HepG2 (cell line): ENCODE measurements around the gene MASP1. TPM values are rescaled to one million over a fixed set of nuclear protein-coding genes. Genes with fewer than 3 reads are reported as not detected.

Experiments
- ATAC-seq: fragments of 200-7000 bp; cut with Tn5 transposase; 3 replicates; pipeline ENCODE4 v1.9.1; 2020; ENCODE audit warnings: mild to moderate bottlenecking, moderate library complexity
- BruUV-seq: library from RNA; stranded (reverse); fragments of 400-500 nt; replicated peaks from 2 replicates; lab custom pipeline; 2021; lab: Mats Ljungman, UMichigan
- CTCF ChIA-PET: fragments of 300-600 bp; formaldehyde crosslinking; extraction: SDS; loops from one replicate; lab custom pipeline; 2021; ENCODE audit warnings: low total read pairs, inconsistent platforms, low intra/inter-chr PET ratio; lab: Yijun Ruan, JAX
- POLR2A ChIA-PET: fragments of 350-600 bp; sonication (Branson Sonifier 250); formaldehyde crosslinking; loops from one replicate; lab custom pipeline; 2020; ENCODE audit warnings: antibody characterized with exemption, inconsistent platforms; lab: Yijun Ruan, JAX
- DNase-seq: peaks from one replicate; pipeline ENCODE4 v3.0.0-alpha.2; 2015; ENCODE audit warnings: low spot score
- FAIRE-seq: peaks from 3 replicates; lab custom pipeline; 2011; peaks lifted over from hg19 to GRCh38; lab: Jason Lieb, UNC
- H2AFZ ChIP-seq: one replicate; pipeline ENCODE4 v1.6.1; 2011; ENCODE audit warnings: low read length, inconsistent platforms
- H3K27ac ChIP-seq: fragments of 300-600 bp; 3 replicates; pipeline ENCODE4 v1.8.0; 2011; ENCODE audit warnings: mixed run types, mild to moderate bottlenecking, mixed read lengths, low read length, inconsistent platforms; ENCODE audit not compliant: insufficient read depth; ENCODE audit errors: extremely low read length
- H3K27me3 ChIP-seq, 2 experiments: fragments of 200-600 bp in 1 of 2; 2 replicates in 1 of 2; 3 replicates in 1 of 2; pipeline versions ENCODE4 v1.6.0 to v1.8.0; 2011; ENCODE audit warnings: low read length in 2 of 2, mild to moderate bottlenecking in 2 of 2, moderate library complexity in 2 of 2, inconsistent platforms in 1 of 2; ENCODE audit not compliant: insufficient read depth in 2 of 2, control insufficient read depth in 1 of 2
- H3K36me3 ChIP-seq, 2 experiments: fragments of 200-600 bp in 1 of 2; replicated peaks in 1 of 2; 2 replicates in 1 of 2; 3 replicates in 1 of 2; pipeline versions ENCODE4 v1.5.1 to v1.8.0; 2011; ENCODE audit warnings: low read length in 2 of 2, inconsistent platforms in 1 of 2; ENCODE audit not compliant: insufficient read depth in 2 of 2, control insufficient read depth in 1 of 2
- H3K4me1 ChIP-seq: 2 replicates; pipeline ENCODE4 v1.5.1; 2012; ENCODE audit warnings: low read length, inconsistent platforms; ENCODE audit not compliant: insufficient read depth
- H3K4me2 ChIP-seq: 2 replicates; pipeline ENCODE4 v1.6.0; 2011; ENCODE audit warnings: low read depth, low read length, inconsistent platforms
- H3K4me3 ChIP-seq, 3 experiments: fragments of 200-600 bp in 1 of 3; sonication (generic), shearing (Covaris generic) in 1 of 3; replicated peaks in 1 of 3; 2 replicates each; pipeline ENCODE4 v1.5.1; 2011 to 2016; ENCODE audit warnings: low read length in 3 of 3, inconsistent platforms in 2 of 3, low read depth in 2 of 3, mild to moderate bottlenecking in 2 of 3, control low read depth in 1 of 3, mixed read lengths in 1 of 3; ENCODE audit not compliant: insufficient read depth in 1 of 3
- H3K79me2 ChIP-seq: one replicate; pipeline ENCODE4 v1.6.1; 2011; ENCODE audit warnings: low read length, inconsistent platforms; ENCODE audit not compliant: insufficient read depth
- H3K9ac ChIP-seq: 2 replicates; pipeline ENCODE4 v1.6.0; 2011; ENCODE audit warnings: mild to moderate bottlenecking, low read depth, low read length, inconsistent platforms; ENCODE audit not compliant: insufficient read depth
- H3K9me3 ChIP-seq: 2 replicates; pipeline ENCODE4 v1.5.1; 2012; ENCODE audit warnings: mild to moderate bottlenecking, low read length
- H4K20me1 ChIP-seq: 2 replicates; pipeline ENCODE4 v1.6.0; 2011; ENCODE audit warnings: inconsistent platforms, mild to moderate bottlenecking, low read length, moderate library complexity; ENCODE audit not compliant: insufficient read depth
- CEBPB ChIP-seq: IDR thresholded peaks from 2 replicates; pipeline ENCODE4 v1.6.1; 2011; ENCODE audit warnings: low read depth, low read length, improper control_type of control experiment, borderline replicate concordance
- CHCHD3 ChIP-seq: sonication (generic); formaldehyde crosslinking; IDR thresholded peaks from 2 replicates; pipeline ENCODE4 v1.8.0; 2022; ENCODE audit warnings: mild to moderate bottlenecking, missing genetic modification reagents, moderate library complexity
- KAT8 ChIP-seq: IDR thresholded peaks from 2 replicates; pipeline ENCODE4 v1.6.1; 2016; ENCODE audit warnings: missing genetic modification reagents, missing compliant biosample characterization
- KLF9 ChIP-seq: IDR thresholded peaks from 2 replicates; pipeline ENCODE4 v1.6.1; 2016; ENCODE audit warnings: low read depth
- MXI1 ChIP-seq: IDR thresholded peaks from 3 replicates; pipeline ENCODE4 v1.6.1; 2012; ENCODE audit warnings: low read depth, low read length, inconsistent platforms, borderline replicate concordance
- NFYC ChIP-seq: IDR thresholded peaks from 2 replicates; pipeline ENCODE4 v1.6.1; 2016; ENCODE audit warnings: missing genetic modification reagents, missing compliant biosample characterization
- NR2F6 ChIP-seq, 2 experiments: IDR thresholded peaks; 2 replicates each; pipeline ENCODE4 v1.6.1; 2016; ENCODE audit warnings: antibody characterized with exemption in 1 of 2, mild to moderate bottlenecking in 1 of 2
- SATB2 ChIP-seq: sonication (generic); formaldehyde crosslinking; IDR thresholded peaks from 2 replicates; pipeline ENCODE4 v1.5.0; 2020; ENCODE audit warnings: missing genetic modification reagents
- SMAD9 ChIP-seq: sonication (generic); formaldehyde crosslinking; IDR thresholded peaks from 2 replicates; pipeline ENCODE4 v1.5.1; 2020; ENCODE audit warnings: mild to moderate bottlenecking, missing genetic modification reagents
- SRSF9 ChIP-seq: fragments of 200-400 bp; formaldehyde crosslinking; IDR thresholded peaks from 2 replicates; pipeline ENCODE4 v1.6.1; 2018; ENCODE audit warnings: borderline replicate concordance, mild to moderate bottlenecking, low read depth, low read length; ENCODE audit not compliant: insufficient read depth, poor library complexity, severe bottlenecking
- ZEB1 ChIP-seq: IDR thresholded peaks from 2 replicates; pipeline ENCODE4 v1.6.1; 2012; ENCODE audit warnings: mild to moderate bottlenecking, low read depth, inconsistent platforms; ENCODE audit not compliant: insufficient replicate concordance
- ZMYM3 ChIP-seq: sonication (generic); formaldehyde crosslinking; IDR thresholded peaks from 2 replicates; pipeline ENCODE4 v1.5.1; 2020; ENCODE audit warnings: mild to moderate bottlenecking, missing genetic modification reagents
- ZNF17 ChIP-seq: sonication (generic); formaldehyde crosslinking; IDR thresholded peaks from 2 replicates; pipeline ENCODE4 v1.5.0; 2020; ENCODE audit warnings: mild to moderate bottlenecking, missing genetic modification reagents
- ZNF234 ChIP-seq: sonication (generic); formaldehyde crosslinking; conservative IDR thresholded peaks from 2 replicates; pipeline ENCODE4 v1.5.1; 2020; ENCODE audit warnings: mild to moderate bottlenecking, missing genetic modification reagents
- ZNF260 ChIP-seq: sonication (generic); formaldehyde crosslinking; IDR thresholded peaks from 2 replicates; pipeline ENCODE4 v1.4.0; 2020; ENCODE audit warnings: missing genetic modification reagents, low read depth, mild to moderate bottlenecking, borderline replicate concordance
- ZNF329 ChIP-seq: sonication (generic); formaldehyde crosslinking; IDR thresholded peaks from 2 replicates; pipeline ENCODE4 v1.9.0; 2021; ENCODE audit warnings: low read depth, mild to moderate bottlenecking, missing genetic modification reagents
- ZNF547 ChIP-seq: sonication (generic); formaldehyde crosslinking; IDR thresholded peaks from 2 replicates; pipeline ENCODE4 v1.5.1; 2020; ENCODE audit warnings: mild to moderate bottlenecking, missing genetic modification reagents
- ZNF550 ChIP-seq: sonication (generic); formaldehyde crosslinking; IDR thresholded peaks from 2 replicates; pipeline ENCODE4 v1.4.0; 2020; ENCODE audit warnings: mild to moderate bottlenecking, missing genetic modification reagents, borderline replicate concordance
- ZNF598 ChIP-seq: sonication (generic); formaldehyde crosslinking; IDR thresholded peaks from 2 replicates; pipeline ENCODE4 v1.5.1; 2020; ENCODE audit warnings: mild to moderate bottlenecking, missing genetic modification reagents, borderline replicate concordance
- ZNF615 ChIP-seq: sonication (generic); formaldehyde crosslinking; IDR thresholded peaks from 2 replicates; pipeline ENCODE4 v1.5.0; 2020; ENCODE audit warnings: mild to moderate bottlenecking, missing genetic modification reagents, borderline replicate concordance
- ZNF790 ChIP-seq: sonication (generic); formaldehyde crosslinking; IDR thresholded peaks from 2 replicates; pipeline ENCODE4 v1.8.0; 2022; ENCODE audit warnings: missing genetic modification reagents, mild to moderate bottlenecking, borderline replicate concordance
- WGBS: methylation state at CpG from one replicate; pipeline ENCODE4 v1.1.6; 2017; ENCODE audit warnings: low lambda C conversion rate; 5-methylcytosine and 5-hydroxymethylcytosine counted together
- in situ Hi-C: cut with HindIII; loops from 2 replicates; pipeline ENCODE4 v1.10.0; 2017; ENCODE audit warnings: low pct_unique_long_range_greater_than_20kb; ENCODE audit not compliant: extremely low pct_ligation_motif_present
- intact Hi-C: fragments of 100-400 bp; cut with micrococcal nuclease; formaldehyde crosslinking; loops from one replicate; pipeline ENCODE4 v1.10.0; 2022; ENCODE audit not compliant: unreplicated experiment
- polyA plus RNA-seq, 8 experiments: library from polyadenylated mRNA; depleted of rRNA in 3 of 8; stranded (reverse) in 7 of 8; unstranded in 1 of 8; fragments of >200 nt; fragmentation: Illumina TruSeq in 4 of 8; extraction: Trizol in 4 of 8; gene quantifications; 2 replicates each; pipeline versions ENCODE4 v1.2.1 to v1.2.3, GENCODE V29; 2011 to 2016; ENCODE audit warnings: low read depth in 4 of 8, missing spikeins in 1 of 8, mixed read lengths in 1 of 8; ENCODE audit not compliant: insufficient read depth in 1 of 8
- total RNA-seq, 5 experiments: library from RNA; depleted of rRNA; stranded (reverse); fragments of >200 nt; fragmentation: Illumina TruSeq; extraction: Trizol; gene quantifications; 2 replicates each; pipeline ENCODE4 v1.2.3, GENCODE V29; 2016; ENCODE audit warnings: low read depth in 1 of 5
- TF ChIP-seq, protein P1 (sequence below): IDR thresholded peaks from 2 replicates; pipeline ENCODE4 v1.6.1; 2012; ENCODE audit warnings: inconsistent platforms
- TF ChIP-seq, protein P2 (sequence below): sonication (generic); formaldehyde crosslinking; IDR thresholded peaks from 2 replicates; pipeline ENCODE4 v1.8.1; 2023; ENCODE audit warnings: mild to moderate bottlenecking, missing genetic modification reagents, borderline replicate concordance

MASP1 gene
- total and polyA plus RNA-seq, 2 of the 13 experiments (the other 11 are each of a cell fraction or from before 2014, with no cell fraction given), result 10.8 to 56.0 TPM

DNA sequence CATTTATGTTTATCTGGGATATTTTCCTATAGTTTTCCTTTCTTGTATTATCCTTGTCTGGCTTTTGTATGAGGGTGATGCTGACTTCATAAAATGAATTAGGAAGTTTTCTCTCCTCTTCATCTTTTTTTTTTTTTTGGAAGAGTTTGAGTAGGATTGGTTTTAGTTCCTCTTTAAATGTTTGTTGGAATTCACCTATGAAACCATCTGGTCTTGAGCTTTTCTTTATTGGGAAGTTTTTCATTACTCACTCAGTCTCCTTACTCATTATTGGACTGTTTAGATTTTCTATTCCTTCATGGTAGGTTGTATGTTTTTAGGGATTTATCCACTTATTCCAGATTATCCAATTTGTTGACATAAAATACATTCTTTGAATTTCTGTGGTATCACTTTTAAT is 18.7 kb upstream of the MASP1 start:
- Histone ChIP-seq H3K79me2 (no peaks in the 10 kb centered on the region), H3K27me3 (no peaks in the 10 kb centered on the region), H3K9ac (no peak overlapping the region), H2AFZ (no peak overlapping the region), H3K27ac (no peak overlapping the region), H3K4me1 (no peaks in the 10 kb centered on the region), H3K9me3 (no peaks in the 10 kb centered on the region), H3K4me2 (no peak overlapping the region), H4K20me1 (no peaks in the 10 kb centered on the region), H3K4me3 (no peak overlapping the region), H3K36me3 (no peaks in the 10 kb centered on the region)
- ATAC-seq (no peak), FAIRE-seq (no peak), DNase-seq (no peak)
- TF ChIP-seq SMAD9 (CRISPR knock-in tag), result no peak
- TF ChIP-seq MXI1, result no peak
- TF ChIP-seq CHCHD3 (CRISPR knock-in tag), result no peak
- no peak for TF ChIP-seq ZNF615
- TF ChIP-seq ZNF550 (CRISPR knock-in tag), result no peak
- no peak for TF ChIP-seq SRSF9
- ChIA-PET POLR2A (no interaction called here), CTCF (no interaction called here)
- intact Hi-C loops (no loop called here), in situ Hi-C loops (loop anchor here (10.0 kb wide), 1 partner anchor 405 kb away; no protein-coding TSS in a partner anchor)
- no TSS peak for BruUV-seq

DNA sequence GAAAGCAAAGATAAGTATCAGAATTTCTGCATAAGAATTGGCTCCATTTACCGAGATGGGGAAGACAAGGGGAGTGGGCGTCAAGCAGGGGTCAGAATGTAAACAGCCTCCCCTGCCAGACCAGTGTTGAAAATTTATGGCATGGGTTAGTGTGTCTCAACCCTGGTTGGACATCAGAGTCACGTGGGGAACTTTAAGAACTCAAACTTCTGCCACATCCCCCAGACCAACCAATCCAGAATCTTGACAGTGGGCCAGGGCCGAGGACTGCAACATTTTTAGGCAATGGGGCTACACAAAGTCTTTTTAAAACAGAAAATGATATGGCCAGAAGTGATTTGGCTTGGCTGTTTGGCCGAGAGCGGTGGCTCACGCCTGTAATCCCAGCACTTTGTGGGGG is 14.3 kb upstream of the MASP1 start:
- ChIA-PET CTCF (no interaction called here), POLR2A (no interaction called here)
- no peak for ATAC-seq
- Histone ChIP-seq H3K36me3 (no peaks in the 10 kb centered on the region), H3K27me3 (no peaks in the 10 kb centered on the region), H3K9me3 (no peaks in the 10 kb centered on the region), H3K27ac (no peak overlapping the region), H4K20me1 (no peaks in the 10 kb centered on the region), H3K4me2 (no peak overlapping the region), H3K79me2 (no peaks in the 10 kb centered on the region), H2AFZ (no peak overlapping the region), H3K9ac (no peak overlapping the region), H3K4me1 (no peaks in the 10 kb centered on the region), H3K4me3 (no peak overlapping the region)
- intact Hi-C loops, result no loop called here
- no peak for TF ChIP-seq KAT8 (CRISPR knock-in tag)
- no peak for TF ChIP-seq ZNF598 (CRISPR knock-in tag)
- no peak for TF ChIP-seq ZNF547 (CRISPR knock-in tag)
- TF ChIP-seq ZNF329, result no peak
- TF ChIP-seq, protein P1, sequence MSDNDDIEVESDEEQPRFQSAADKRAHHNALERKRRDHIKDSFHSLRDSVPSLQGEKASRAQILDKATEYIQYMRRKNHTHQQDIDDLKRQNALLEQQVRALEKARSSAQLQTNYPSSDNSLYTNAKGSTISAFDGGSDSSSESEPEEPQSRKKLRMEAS, result no peak
- no peak for TF ChIP-seq ZNF234 (CRISPR knock-in tag)
- TF ChIP-seq ZNF790 (CRISPR knock-in tag), result no peak
- TF ChIP-seq CEBPB, result no peak
- TF ChIP-seq SATB2, result no peak
- no peak for TF ChIP-seq ZNF17 (CRISPR knock-in tag)
- no peak for TF ChIP-seq NFYC
- TF ChIP-seq ZMYM3, result no peak
- no peak for TF ChIP-seq ZEB1
- TF ChIP-seq NR2F6 (IDR thresholded peaks at IDR 0.05), result no peak
- no peak for TF ChIP-seq NR2F6 (CRISPR knock-in tag; IDR thresholded peaks at IDR 0.05)
- TF ChIP-seq KLF9 (CRISPR knock-in tag), result no peak
- TF ChIP-seq, protein P2, sequence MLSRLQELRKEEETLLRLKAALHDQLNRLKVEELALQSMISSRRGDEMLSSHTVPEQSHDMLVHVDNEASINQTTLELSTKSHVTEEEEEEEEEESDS (CRISPR knock-in tag), result no peak
- TF ChIP-seq ZNF260 (CRISPR knock-in tag), result no peak
- no peak for DNase-seq
- in situ Hi-C loops, result no loop called here
- WGBS, result 9% methylated on average over 5 of the region's 7 CpGs
- no TSS peak for BruUV-seq
- FAIRE-seq, result no peak
